Measurements from ENCODE around the gene FOXA3. TPM values are rescaled to one million over a fixed set of nuclear protein-coding genes. Genes with fewer than 3 reads are reported as not detected.

Gene FOXA3
- total RNA-seq, 2 experiments from 2014 or later = 0.40 to 0.62 TPM

GRCh38 chr19:45828945-45829344 is 35.2 kb upstream of the FOXA3 start:
- DNase-seq = no peak
- Mint-ChIP-seq H3K9me3 (ENCODE audit: low read depth) (no peaks in the 10 kb centered on the region), H3K27me3 (no peaks in the 10 kb centered on the region), H3K4me1 (no peaks in the 10 kb centered on the region), H3K36me3 (ENCODE audit: low read depth) (peaks cover 58% of the 10 kb centered on the region), H3K4me3 (no peak overlapping the region), H3K27ac (no peak overlapping the region)
- CTCF ChIA-PET = no interaction called here
- intact Hi-C loops (cut with DNase I, micrococcal nuclease) = no loop called here
- POLR2A ChIA-PET = no interaction called here
- ATAC-seq = no peak

- Mint-ChIP-seq H3K4me3 (no peak overlapping the region), H3K27ac (no peak overlapping the region), H3K36me3 (ENCODE audit: low read depth) (peaks cover 58% of the 10 kb centered on the region), H3K9me3 (ENCODE audit: low read depth) (no peaks in the 10 kb centered on the region), H3K27me3 (no peaks in the 10 kb centered on the region), H3K4me1 (no peaks in the 10 kb centered on the region)
- ChIA-PET POLR2A (no interaction called here), CTCF (no interaction called here)
- DNase-seq = no peak
- ATAC-seq = no peak
- intact Hi-C loops (cut with DNase I, micrococcal nuclease) = no loop called here
These were observed 29.2 kb upstream of the FOXA3 start for GRCh38 chr19:45834970-45835369.

- DNase-seq (no peak), ATAC-seq (no peak)
- ChIA-PET CTCF (no interaction called here), POLR2A (no interaction called here)
- intact Hi-C loops (cut with DNase I, micrococcal nuclease) = no loop called here
- Mint-ChIP-seq H3K27ac (no peak overlapping the region), H3K36me3 (ENCODE audit: low read depth) (peaks cover 69% of the 10 kb centered on the region), H3K27me3 (no peaks in the 10 kb centered on the region), H3K4me1 (no peaks in the 10 kb centered on the region), H3K9me3 (ENCODE audit: low read depth) (no peaks in the 10 kb centered on the region), H3K4me3 (no peak overlapping the region)
These were observed 21.9 kb upstream of the FOXA3 start for GRCh38 chr19:45842198-45842597.

- H3K36me3 Mint-ChIP-seq (ENCODE audit: low read depth) = peaks cover 59% of the 10 kb centered on the region
- no peak overlapping the region for H3K27ac Mint-ChIP-seq
- no peak for DNase-seq
- no peaks in the 10 kb centered on the region for H3K27me3 Mint-ChIP-seq
- no peaks in the 10 kb centered on the region for H3K4me1 Mint-ChIP-seq
- ATAC-seq = no peak
- ChIA-PET CTCF (interaction anchor here (1.4 kb wide), 1 partner anchor 49 kb away, joined by 3 read pairs; no protein-coding TSS in a partner anchor), POLR2A (no interaction called here)
- intact Hi-C loops (cut with DNase I, micrococcal nuclease) = no loop called here
- H3K4me3 Mint-ChIP-seq = no peak overlapping the region
- no peaks in the 10 kb centered on the region for H3K9me3 Mint-ChIP-seq (ENCODE audit: low read depth)
These were observed 16.5 kb upstream of the FOXA3 start for GRCh38 chr19:45847663-45848062.

GRCh38 chr19:45848922-45849321 is 15.2 kb upstream of the FOXA3 start:
- H3K4me3 Mint-ChIP-seq = no peak overlapping the region
- no peaks in the 10 kb centered on the region for H3K27me3 Mint-ChIP-seq
- POLR2A ChIA-PET = no interaction called here
- H3K4me1 Mint-ChIP-seq = no peaks in the 10 kb centered on the region
- H3K9me3 Mint-ChIP-seq (ENCODE audit: low read depth) = no peaks in the 10 kb centered on the region
- H3K27ac Mint-ChIP-seq = no peak overlapping the region
- peak; percentile 58 for ATAC-seq
- CTCF ChIA-PET = interaction anchor here (0.6 to 1.2 kb wide), 3 partner anchors 48 to 161 kb away, joined by 3 to 5 read pairs (median 4); no protein-coding TSS in a partner anchor
- intact Hi-C loops (cut with DNase I, micrococcal nuclease) = no loop called here
- DNase-seq = no peak
- H3K36me3 Mint-ChIP-seq (ENCODE audit: low read depth) = peaks cover 51% of the 10 kb centered on the region

- H3K4me3 Mint-ChIP-seq = no peak overlapping the region
- peaks cover 38% of the 10 kb centered on the region for H3K36me3 Mint-ChIP-seq (ENCODE audit: low read depth)
- no peaks in the 10 kb centered on the region for H3K9me3 Mint-ChIP-seq (ENCODE audit: low read depth)
- intact Hi-C loops (cut with DNase I, micrococcal nuclease) = no loop called here
- no peaks in the 10 kb centered on the region for H3K27me3 Mint-ChIP-seq
- ATAC-seq (no peak), DNase-seq (no peak)
- POLR2A ChIA-PET = no interaction called here
- peak overlapping the region; percentile 7 for H3K27ac Mint-ChIP-seq
- CTCF ChIA-PET = interaction anchor here (1.5 kb wide), 1 partner anchor 53 kb away, joined by 4 read pairs; no protein-coding TSS in a partner anchor
- no peaks in the 10 kb centered on the region for H3K4me1 Mint-ChIP-seq
These were observed 11.9 kb upstream of the FOXA3 start for GRCh38 chr19:45852145-45852750.

- Mint-ChIP-seq H3K9me3 (ENCODE audit: low read depth) (no peaks in the 10 kb centered on the region), H3K36me3 (ENCODE audit: low read depth) (peaks cover 31% of the 10 kb centered on the region), H3K27me3 (no peaks in the 10 kb centered on the region), H3K27ac (no peak overlapping the region), H3K4me3 (no peak overlapping the region), H3K4me1 (peaks cover 1% of the 10 kb centered on the region)
- ChIA-PET CTCF (no interaction called here), POLR2A (interaction anchor here (1.2 kb wide), 1 partner anchor 10 kb away, joined by 4 read pairs; the partner anchor contains the start of gene SYMPK)
- intact Hi-C loops (cut with DNase I, micrococcal nuclease) = no loop called here
- ATAC-seq (no peak), DNase-seq (no peak)
These were observed 11.1 kb upstream of the FOXA3 start for GRCh38 chr19:45852983-45853382.

- ChIA-PET CTCF (no interaction called here), POLR2A (interaction anchor here (0.6 kb wide), 1 partner anchor 120 kb away, joined by 3 read pairs; no protein-coding TSS in a partner anchor)
- no peak overlapping the region for H3K27ac Mint-ChIP-seq
- DNase-seq (no peak), ATAC-seq (no peak)
- no peaks in the 10 kb centered on the region for H3K9me3 Mint-ChIP-seq (ENCODE audit: low read depth)
- intact Hi-C loops (cut with DNase I, micrococcal nuclease) = no loop called here
- H3K27me3 Mint-ChIP-seq = no peaks in the 10 kb centered on the region
- peaks cover 6% of the 10 kb centered on the region for H3K4me1 Mint-ChIP-seq
- H3K36me3 Mint-ChIP-seq (ENCODE audit: low read depth) = peaks cover 35% of the 10 kb centered on the region
- no peak overlapping the region for H3K4me3 Mint-ChIP-seq
These were observed 9.9 kb upstream of the FOXA3 start for GRCh38 chr19:45854167-45854778.

GRCh38 chr19:45860359-45861259 is 3.5 kb upstream of the FOXA3 start:
- H3K4me3 Mint-ChIP-seq = peak overlapping the region; percentile 87
- H3K4me1 Mint-ChIP-seq = peaks cover 31% of the 10 kb centered on the region
- ChIA-PET CTCF (interaction anchor here (0.6 to 6.6 kb wide), 3 partner anchors 24 to 124 kb away, joined by 3 to 84 read pairs (median 5); partner anchors contain the start of gene IRF2BP1), POLR2A (interaction anchor here (0.6 to 1.1 kb wide), 3 partner anchors 25 to 464 kb away, joined by 3 read pairs; partner anchors contain the start of gene IRF2BP1)
- intact Hi-C loops (cut with DNase I, micrococcal nuclease) = loop anchor here (5.0 kb wide), 3 partner anchors 68 to 487 kb away; partner anchors contain the start of genes DMWD (in 1 of the 2) and PPP5C (in 1 of the 2)
- ATAC-seq = no peak
- H3K27ac Mint-ChIP-seq = peak overlapping the region; percentile 72
- H3K9me3 Mint-ChIP-seq (ENCODE audit: low read depth) = no peaks in the 10 kb centered on the region
- no peak for DNase-seq
- H3K27me3 Mint-ChIP-seq = peaks cover 14% of the 10 kb centered on the region
- peaks cover 15% of the 10 kb centered on the region for H3K36me3 Mint-ChIP-seq (ENCODE audit: low read depth)

- Mint-ChIP-seq H3K36me3 (ENCODE audit: low read depth) (peaks cover 15% of the 10 kb centered on the region), H3K27me3 (peaks cover 17% of the 10 kb centered on the region), H3K9me3 (ENCODE audit: low read depth) (no peaks in the 10 kb centered on the region), H3K4me3 (peak overlapping the region; percentile 87), H3K27ac (peak overlapping the region; percentile 95), H3K4me1 (peaks cover 31% of the 10 kb centered on the region)
- ATAC-seq (no peak), DNase-seq (no peak)
- ChIA-PET CTCF (interaction anchor here (1.5 to 6.6 kb wide), 3 partner anchors 22 to 63 kb away, joined by 9 to 84 read pairs (median 11); partner anchors contain the start of gene IRF2BP1), POLR2A (interaction anchor here (2.3 kb wide), 1 partner anchor 23 kb away, joined by 23 read pairs; the partner anchor contains the start of gene IRF2BP1)
- intact Hi-C loops (cut with DNase I, micrococcal nuclease) = loop anchor here (1.0 to 5.0 kb wide), 9 partner anchors 45 to 989 kb away; partner anchors contain the start of genes AP2S1 (in 1 of the 2), BLOC1S3 (in 1 of the 2), CALM3 (in 1 of the 2) and DMWD (in 1 of the 2)
These were observed 1.9 kb upstream of the FOXA3 start for GRCh38 chr19:45862271-45862563.
